ENCODE measurements around the gene PTPN9. TPM values are rescaled to one million over a fixed set of nuclear protein-coding genes. Genes with fewer than 3 reads are reported as not detected.

The PTPN9 gene
- total RNA-seq, 2 experiments from 2014 or later, result 12.3 to 12.9 TPM

GRCh38 chr15:75420698-75421097 lies 158.4 kb downstream of the PTPN9 start:
- Mint-ChIP-seq H3K27me3 (no peaks in the 10 kb centered on the region), H3K27ac (no peak overlapping the region), H3K4me1 (ENCODE audit: low read depth) (peaks cover 13% of the 10 kb centered on the region), H3K36me3 (ENCODE audit: low read depth) (peaks cover 20% of the 10 kb centered on the region), H3K9me3 (no peaks in the 10 kb centered on the region), H3K4me3 (no peak overlapping the region)
- DNase-seq (no peak), ATAC-seq (no peak)
- TF ChIP-seq, protein P1, sequence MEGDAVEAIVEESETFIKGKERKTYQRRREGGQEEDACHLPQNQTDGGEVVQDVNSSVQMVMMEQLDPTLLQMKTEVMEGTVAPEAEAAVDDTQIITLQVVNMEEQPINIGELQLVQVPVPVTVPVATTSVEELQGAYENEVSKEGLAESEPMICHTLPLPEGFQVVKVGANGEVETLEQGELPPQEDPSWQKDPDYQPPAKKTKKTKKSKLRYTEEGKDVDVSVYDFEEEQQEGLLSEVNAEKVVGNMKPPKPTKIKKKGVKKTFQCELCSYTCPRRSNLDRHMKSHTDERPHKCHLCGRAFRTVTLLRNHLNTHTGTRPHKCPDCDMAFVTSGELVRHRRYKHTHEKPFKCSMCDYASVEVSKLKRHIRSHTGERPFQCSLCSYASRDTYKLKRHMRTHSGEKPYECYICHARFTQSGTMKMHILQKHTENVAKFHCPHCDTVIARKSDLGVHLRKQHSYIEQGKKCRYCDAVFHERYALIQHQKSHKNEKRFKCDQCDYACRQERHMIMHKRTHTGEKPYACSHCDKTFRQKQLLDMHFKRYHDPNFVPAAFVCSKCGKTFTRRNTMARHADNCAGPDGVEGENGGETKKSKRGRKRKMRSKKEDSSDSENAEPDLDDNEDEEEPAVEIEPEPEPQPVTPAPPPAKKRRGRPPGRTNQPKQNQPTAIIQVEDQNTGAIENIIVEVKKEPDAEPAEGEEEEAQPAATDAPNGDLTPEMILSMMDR (IDR thresholded peaks at IDR 0.05), result no peak
- ChIA-PET POLR2A (interaction anchor here (0.6 kb wide), 1 partner anchor 12 kb away, joined by 3 read pairs; no protein-coding TSS in a partner anchor), CTCF (interaction anchor here (0.8 kb wide), 1 partner anchor 44 kb away, joined by 3 read pairs; no protein-coding TSS in a partner anchor)
- intact Hi-C loops (cut with micrococcal nuclease), result no loop called here

DNA sequence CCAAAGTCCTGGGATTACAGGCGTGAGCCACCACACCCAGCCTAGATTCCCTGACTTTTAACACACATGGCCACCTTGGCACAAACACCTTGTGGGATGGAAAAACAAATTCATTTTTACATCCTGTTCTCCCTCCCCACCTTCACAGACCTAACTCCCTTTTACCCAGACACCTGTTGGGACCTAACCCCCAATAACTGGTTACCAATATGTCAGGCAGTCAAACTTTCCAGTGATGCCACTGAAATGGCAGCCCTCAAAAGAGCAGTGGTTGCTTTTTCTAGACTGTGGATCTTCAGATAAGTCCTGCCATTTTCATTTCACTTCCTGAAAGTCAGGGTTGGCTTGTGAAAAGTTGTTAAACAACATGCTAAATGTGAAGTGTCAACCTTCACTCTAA lies 162.5 kb downstream of the PTPN9 start:
- H3K27ac Mint-ChIP-seq, result peak overlapping the region; percentile 79
- ChIA-PET CTCF (no interaction called here), POLR2A (interaction anchor here (0.7 kb wide), 1 partner anchor 256 kb away, joined by 3 read pairs; no protein-coding TSS in a partner anchor)
- no peaks in the 10 kb centered on the region for H3K27me3 Mint-ChIP-seq
- no peaks in the 10 kb centered on the region for H3K9me3 Mint-ChIP-seq
- intact Hi-C loops (cut with micrococcal nuclease), result no loop called here
- TF ChIP-seq, protein P1 (IDR thresholded peaks at IDR 0.05), result no peak
- peak; percentile 15 for DNase-seq
- H3K4me3 Mint-ChIP-seq, result no peak overlapping the region
- H3K4me1 Mint-ChIP-seq (ENCODE audit: low read depth), result peaks cover 20% of the 10 kb centered on the region
- peaks cover 31% of the 10 kb centered on the region for H3K36me3 Mint-ChIP-seq (ENCODE audit: low read depth)
- peak; percentile 55 for ATAC-seq

Other genes starting within 250 kb of the PTPN9 start
- 10 to 100 TPM; 67.1 to 72.3 TPM for gene COMMD4, start 243.3 kb downstream of the PTPN9 start, total RNA-seq
- gene NEIL1, start 232.3 kb downstream of the PTPN9 start, total RNA-seq, result 10 to 100 TPM; 11.6 to 11.7 TPM
- 100 to 1,000 TPM; 170 to 181 TPM for gene MAN2C1, start 210.7 kb downstream of the PTPN9 start, total RNA-seq
- gene SIN3A, start 127.6 kb downstream of the PTPN9 start, total RNA-seq, result 10 to 100 TPM; 67.5 to 72.4 TPM
- gene SNUPN, start 46.4 kb upstream of the PTPN9 start, total RNA-seq, result 10 to 100 TPM; 28.2 to 28.5 TPM
- 100 to 1,000 TPM; 101 to 105 TPM for gene IMP3, start 60.9 kb upstream of the PTPN9 start, total RNA-seq
- gene SNX33, start 68.6 kb upstream of the PTPN9 start, total RNA-seq, result 1 to 10 TPM; 1.7 to 1.8 TPM
- not detected for gene CSPG4, start 133.5 kb upstream of the PTPN9 start, total RNA-seq

All from activated CD8-positive, alpha-beta T cell treated with anti-CD3 and anti-CD28 coated beads for 36 hours (primary cell).